Hematopoietic multipotent progenitor cell treated with erythropoietin and hydrocortisone succinate and interleukin-3 and kit ligand, for 8 days (in vitro differentiated cells): Measurements from ENCODE around the gene NEU1.

Source experiments
- DNase-seq: peaks from one replicate; pipeline ENCODE4 v3.0.0-alpha.2; 2015

The NEU1 gene

DNA sequence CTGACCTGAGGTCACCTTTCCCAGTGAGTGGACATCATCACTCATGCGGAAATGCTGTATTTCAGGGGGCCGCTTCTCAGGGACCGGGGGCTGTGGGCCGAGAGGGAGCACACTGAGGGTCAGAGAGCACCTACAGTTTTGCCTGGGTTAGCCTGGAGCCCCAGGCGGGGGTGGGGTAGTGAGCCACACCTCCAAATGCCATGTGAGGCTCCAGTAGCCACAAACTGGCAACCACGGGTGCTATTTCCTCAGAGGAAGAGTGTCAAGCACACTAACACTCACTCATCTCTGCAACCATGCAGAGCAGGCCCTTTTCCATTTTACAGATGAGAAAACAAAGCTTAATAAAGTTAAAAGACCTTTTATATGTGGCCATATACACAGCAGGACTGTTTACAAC lies 30.2 kb upstream of the NEU1 start:
- no peak for DNase-seq

DNA sequence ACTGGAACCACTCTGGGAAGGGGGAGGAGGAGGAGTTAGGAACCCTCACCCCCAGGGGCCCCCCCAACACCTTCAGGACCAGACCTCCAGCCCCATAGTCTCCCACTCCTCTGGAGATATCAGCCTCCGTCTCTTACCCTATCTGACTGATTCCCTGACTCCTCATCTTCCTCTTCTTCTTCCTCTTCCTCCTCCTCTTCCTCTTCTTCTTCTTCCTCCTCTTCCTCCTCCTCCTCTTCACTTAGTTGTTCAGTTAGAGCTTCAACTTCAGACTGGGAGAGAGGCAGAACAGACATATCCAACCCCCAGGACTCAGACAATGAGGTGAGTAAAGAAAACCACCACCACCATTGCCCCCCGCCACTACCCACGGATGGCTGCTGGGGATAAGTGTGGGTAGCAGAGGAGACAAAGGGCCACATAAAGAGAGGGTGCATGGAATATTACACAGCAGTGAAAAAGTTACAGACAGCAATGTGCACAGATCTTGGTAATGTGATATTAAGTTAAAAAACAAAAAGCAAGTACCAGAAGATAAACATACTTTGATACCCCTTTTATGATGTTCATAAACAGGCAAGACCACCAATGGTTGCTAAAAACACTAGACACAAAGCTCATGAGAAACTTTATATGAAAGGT lies 26.8 kb upstream of the NEU1 start:
- no peak for DNase-seq

DNA sequence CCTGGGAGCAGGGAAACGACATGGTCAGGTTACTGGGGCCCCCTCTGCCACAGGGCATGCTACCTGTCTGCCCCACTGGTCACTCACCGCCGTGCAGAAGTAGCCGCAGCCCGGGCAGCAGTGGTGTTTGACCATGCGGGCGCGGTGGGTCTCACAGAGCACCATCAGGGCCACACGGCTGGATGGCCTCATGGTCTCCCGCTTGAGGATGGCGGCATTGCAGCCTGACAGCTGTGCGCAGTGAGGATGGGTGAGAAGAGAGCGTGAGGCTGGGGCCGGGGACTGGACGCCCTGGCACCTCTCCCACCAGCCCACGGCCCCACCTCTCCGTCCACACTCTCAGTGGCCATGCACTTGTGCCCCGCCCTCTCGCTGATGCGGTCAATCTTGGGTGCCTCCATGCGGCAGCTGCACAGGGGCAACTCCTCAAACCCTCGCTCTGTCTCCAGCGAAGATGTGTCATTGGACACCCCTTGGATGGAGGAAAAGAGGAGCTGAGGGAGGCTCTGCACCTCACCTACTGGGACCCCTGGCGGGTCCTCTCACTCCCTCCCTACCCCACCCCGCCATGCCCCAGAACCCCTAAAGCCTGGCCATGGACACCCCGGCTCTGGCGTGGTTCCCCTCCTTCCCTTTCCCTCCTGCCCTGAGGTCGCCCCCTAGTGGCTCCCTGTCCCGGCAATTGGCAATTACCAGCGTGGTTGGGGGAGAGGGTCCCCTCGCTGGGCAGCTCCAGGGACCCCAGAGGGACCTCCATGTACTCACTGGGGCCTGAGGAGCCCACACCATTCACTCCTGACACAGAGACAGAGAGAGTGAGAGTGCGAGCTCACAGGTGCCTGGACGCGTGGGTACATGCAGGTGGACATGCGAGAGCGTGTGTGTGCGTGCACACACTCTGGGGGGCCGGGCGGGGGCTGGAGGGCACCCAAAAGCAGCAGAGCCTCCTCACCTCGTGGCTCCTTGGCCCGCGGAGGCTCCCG lies 25.9 kb upstream of the NEU1 start:
- peak; percentile 43 for DNase-seq

- DNase-seq = no peak
These were observed 24.8 kb upstream of the NEU1 start for GRCh38 chr6:31887173-31888007.

DNA sequence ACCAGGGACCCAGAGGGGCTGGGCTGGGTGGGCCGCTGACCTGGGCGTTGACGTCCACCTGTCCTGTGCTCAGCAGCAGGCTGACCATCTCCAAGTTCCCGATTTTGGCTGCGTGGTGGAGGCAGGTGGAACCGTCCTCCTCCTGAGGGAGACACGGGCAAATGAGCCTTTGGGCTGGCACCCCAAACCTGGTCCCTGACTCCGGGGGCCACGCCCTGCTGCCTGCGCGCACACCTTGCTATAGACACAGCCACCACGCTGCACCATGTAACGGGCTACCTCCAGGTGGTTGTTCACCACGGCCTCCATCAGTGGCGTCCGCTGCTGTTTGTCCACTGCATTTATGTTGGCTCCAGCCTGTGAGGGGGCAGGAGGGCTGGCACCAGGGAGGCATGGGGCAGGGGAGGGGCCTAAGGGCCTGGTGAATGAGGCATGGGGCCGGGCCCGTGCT lies 23.9 kb upstream of the NEU1 start:
- DNase-seq = no peak

DNA sequence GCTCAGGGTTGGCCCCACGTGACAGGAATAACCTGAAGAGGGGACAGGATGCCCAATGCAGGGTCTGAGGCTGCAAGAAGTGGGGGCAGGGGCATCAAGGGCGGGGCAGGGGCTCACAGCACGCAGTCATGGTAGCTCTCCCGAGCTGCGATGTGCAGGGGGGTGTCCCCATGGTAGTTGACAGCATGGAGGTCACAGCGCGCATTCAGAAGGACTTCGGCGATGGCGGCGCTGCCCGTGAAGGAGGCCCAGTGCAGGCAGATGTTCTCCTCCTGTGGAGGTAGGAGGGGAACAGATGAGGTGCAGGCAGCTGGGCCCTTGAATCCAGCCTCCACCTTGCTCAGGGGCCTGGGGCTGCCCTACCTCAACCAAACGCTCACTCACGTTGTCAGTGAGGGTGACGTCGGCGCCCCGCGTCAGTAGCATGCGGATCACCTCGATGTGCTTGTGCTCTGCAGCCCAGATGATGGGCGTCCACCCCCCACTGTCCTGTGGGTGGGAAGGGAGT lies 22.0 kb upstream of the NEU1 start:
- no peak for DNase-seq

- no peak for DNase-seq
These were observed 21.1 kb upstream of the NEU1 start for GRCh38 chr6:31883676-31884075.

DNA sequence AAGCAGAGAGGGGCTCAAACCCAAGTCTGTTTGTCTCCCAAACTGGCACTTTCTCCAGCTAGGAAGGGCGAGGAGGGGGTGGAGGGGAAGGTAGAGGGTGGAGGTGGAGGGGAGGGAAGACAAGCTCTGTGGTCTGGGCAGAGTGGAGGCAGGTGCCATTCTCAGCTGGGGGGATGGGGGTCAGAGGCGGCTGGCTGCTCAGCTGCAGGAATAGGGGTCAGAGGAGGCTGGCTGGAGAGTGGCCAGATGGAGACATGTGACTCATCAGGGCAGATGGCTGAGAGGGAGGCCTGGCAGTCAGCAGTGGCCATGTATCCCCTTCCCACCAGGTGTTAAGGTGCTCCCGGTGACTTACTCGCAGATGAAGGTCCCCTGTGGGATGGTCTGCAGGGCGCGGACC lies 19.7 kb upstream of the NEU1 start:
- no peak for DNase-seq

GRCh38 chr6:31881136-31881859 lies 18.7 kb upstream of the NEU1 start:
- DNase-seq = no peak

DNA sequence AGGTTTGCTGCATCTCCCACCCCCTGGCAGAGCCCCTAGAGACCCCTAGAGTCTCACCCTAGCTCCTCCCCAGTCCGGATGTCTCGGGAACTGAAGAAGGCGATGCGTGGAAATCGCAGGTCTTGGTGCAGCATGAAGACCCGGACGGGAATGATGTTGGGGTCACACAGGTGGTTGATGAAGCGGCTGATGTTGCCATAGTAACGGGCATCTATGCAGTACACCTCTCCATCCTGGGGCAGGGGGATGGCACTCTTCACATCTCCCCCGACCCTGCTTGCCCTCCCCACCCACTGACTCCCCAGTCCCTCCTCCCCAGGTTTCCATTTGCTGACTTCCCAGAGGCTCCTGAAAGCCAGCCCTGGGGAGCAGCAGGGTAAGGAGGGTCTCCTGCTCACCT lies 18.0 kb upstream of the NEU1 start:
- no peak for DNase-seq

GRCh38 chr6:31879901-31880300 lies 17.3 kb upstream of the NEU1 start:
- DNase-seq = no peak

DNA sequence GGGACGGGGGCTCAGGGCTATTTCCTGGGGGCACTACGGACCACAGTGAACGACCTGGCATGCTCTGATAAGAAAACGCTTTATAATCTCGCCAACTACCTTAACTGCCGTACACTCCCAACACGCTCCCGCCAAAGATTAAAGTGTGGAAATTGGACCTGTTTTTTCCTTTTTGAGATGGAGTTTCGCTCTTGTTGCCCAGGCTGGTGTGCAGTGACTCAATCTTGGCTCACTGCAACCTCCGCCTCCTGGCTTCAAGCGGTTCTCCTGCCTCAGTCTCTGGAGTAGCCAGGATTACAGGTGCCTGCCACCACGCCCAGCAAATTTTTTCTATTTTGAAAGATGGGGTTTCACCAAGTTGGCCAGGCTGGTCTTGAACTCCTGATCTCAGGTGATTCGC lies 16.5 kb upstream of the NEU1 start:
- peak; percentile 41 for DNase-seq

DNA sequence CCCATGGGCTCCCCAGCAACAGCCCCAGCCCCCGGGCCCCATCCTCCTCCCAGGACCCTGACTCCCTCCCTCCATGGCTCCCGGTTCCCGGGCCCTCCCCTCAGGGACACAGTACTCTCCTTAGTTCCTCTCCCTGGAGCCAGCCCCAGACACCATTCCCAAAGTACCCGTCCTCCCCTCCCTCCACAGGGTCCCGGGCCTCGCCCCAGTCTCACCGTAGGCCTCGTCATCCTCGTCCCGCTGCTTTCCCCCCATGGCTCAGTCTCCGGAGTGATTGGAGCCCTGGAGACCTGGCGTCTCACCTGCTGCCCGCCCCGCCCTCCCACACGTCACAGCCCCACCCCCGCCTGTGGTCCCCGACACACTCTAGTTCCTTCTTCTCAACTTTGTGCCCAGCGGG lies 16.1 kb upstream of the NEU1 start, which contains the start of gene SLC44A4:
SLC44A4 (minus strand) TSS at position 272 of the 400 bp plus-strand sequence; CDS start at position 255, 17 bp downstream.
- DNase-seq = no peak

DNA sequence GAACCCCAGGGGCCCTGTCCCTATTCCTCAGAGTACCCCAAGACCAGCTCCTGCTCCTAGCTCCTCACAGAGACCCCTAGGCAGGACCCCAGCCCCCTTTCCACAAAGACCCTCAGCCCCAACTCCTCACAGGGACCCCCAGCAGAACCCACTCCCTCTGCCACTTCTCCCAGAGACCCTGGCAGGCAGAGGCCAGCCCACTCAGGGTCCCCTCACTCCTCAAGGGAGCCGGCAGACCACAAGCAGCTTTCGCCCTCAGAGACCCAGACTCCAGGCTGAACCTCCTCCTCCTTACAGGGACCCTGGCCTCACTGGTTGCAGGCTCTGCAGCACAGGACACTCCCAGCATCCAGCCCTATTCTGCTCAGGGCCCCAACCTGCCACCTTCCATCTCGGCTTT lies 15.6 kb upstream of the NEU1 start:
- no peak for DNase-seq

DNA sequence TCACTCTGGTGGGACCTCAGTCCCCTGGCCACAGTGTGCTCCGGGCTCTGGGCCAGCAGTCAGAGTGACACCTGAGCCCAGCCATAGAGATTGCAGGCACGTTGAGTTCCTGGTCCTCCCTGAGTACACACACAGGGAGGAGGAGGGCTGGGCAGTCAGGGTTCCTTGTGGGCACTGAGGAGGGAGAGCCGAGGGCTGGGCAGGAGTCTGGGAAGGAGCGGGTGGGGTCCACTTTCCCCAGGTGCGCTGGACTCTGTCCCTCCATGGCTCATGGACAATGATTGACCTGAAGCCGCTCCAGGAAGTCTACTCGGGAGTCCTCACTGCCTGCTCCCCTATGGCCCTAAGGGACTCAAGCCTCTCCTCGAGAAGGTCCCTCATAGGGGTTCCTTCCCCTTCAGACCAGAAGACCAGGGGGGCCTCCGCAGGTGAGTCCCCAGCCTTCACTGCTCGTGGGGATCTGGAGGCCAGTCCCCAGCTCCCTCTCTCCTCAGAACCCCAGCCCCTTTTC lies 15.1 kb upstream of the NEU1 start:
- DNase-seq = no peak

GRCh38 chr6:31877125-31877650 lies 14.6 kb upstream of the NEU1 start:
- DNase-seq = no peak

- DNase-seq = no peak
These were observed 13.7 kb upstream of the NEU1 start for GRCh38 chr6:31876357-31876756.

DNA sequence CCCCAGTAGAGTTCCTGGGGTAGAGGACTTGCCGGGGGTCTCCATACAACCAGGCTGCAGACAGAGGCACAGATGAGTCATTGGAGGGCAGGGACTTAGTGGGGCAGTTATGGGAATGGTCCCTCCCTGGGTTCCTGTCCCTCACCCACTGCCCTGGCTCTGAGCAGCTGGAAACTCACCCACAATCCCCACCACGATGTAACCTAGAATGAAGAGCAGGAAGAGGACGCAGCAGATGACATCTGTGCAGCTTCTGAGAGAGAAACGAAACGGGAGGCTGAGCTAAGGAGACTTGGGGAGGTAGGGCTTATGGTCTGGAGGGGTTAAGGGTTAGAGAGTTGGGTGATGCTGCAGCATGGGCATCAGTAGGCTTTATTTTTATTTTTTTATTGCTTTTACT lies 13.3 kb upstream of the NEU1 start:
- no peak for DNase-seq

GRCh38 chr6:31874836-31875572 lies 12.4 kb upstream of the NEU1 start:
- no peak for DNase-seq

GRCh38 chr6:31874084-31874670 lies 11.6 kb upstream of the NEU1 start:
- no peak for DNase-seq
